Lower lobe of right lung (tissue), 2 donors: ENCODE data around the gene PCDH18. TPM values are rescaled to one million over a fixed set of nuclear protein-coding genes. Genes with fewer than 3 reads are reported as not detected.
A peak's percentile ranks its signal among the peaks of the same experiment; 100 is the strongest.
"Not testable (repeated sequence)": the region's sequence is repeated elsewhere in the genome, so short reads cannot be mapped to it uniquely, and the experiment has no call there.

Experiments
- ATAC-seq, 2 donors: fragments of 200-7000 bp; cut with Tn5 transposase; one replicate each; pipeline ENCODE4 v1.9.1; 2020 to 2022; ENCODE audit warnings: mild to moderate bottlenecking in 2 of 2, moderate library complexity in 2 of 2
- DNase-seq: peaks from one replicate; pipeline ENCODE4 v3.0.0-alpha.2; 2020
- H3K27ac ChIP-seq: fragments of 200-600 bp; one replicate; pipeline ENCODE4 v1.8.0; 2022
- H3K27me3 ChIP-seq: fragments of 200-600 bp; one replicate; pipeline ENCODE4 v1.8.0; 2022; ENCODE audit warnings: low read depth
- H3K36me3 ChIP-seq: fragments of 200-600 bp; one replicate; pipeline ENCODE4 v1.8.0; 2022; ENCODE audit warnings: mild to moderate bottlenecking
- H3K4me1 ChIP-seq: fragments of 200-600 bp; one replicate; pipeline ENCODE4 v1.8.0; 2022
- H3K4me3 ChIP-seq: fragments of 200-600 bp; one replicate; pipeline ENCODE4 v1.8.0; 2022; ENCODE audit warnings: mild to moderate bottlenecking
- H3K9me3 ChIP-seq: fragments of 200-600 bp; one replicate; pipeline ENCODE4 v1.8.0; 2022
- intact Hi-C: fragments of 100-400 bp; cut with DNase I; formaldehyde crosslinking; loops from one replicate; pipeline ENCODE4 v1.11.0; 2022
- total RNA-seq: library from RNA; stranded (reverse); fragmentation: NEBNext Ultra II Directional; extraction: Animal tissue kit (Norgen Biotek cat#: 25700); gene quantifications from one replicate; pipeline ENCODE4 v1.2.1, GENCODE V29; 2021
- TF ChIP-seq, protein P1 (sequence below): fragments of 200-600 bp; IDR thresholded peaks from one replicate; pipeline ENCODE4 v1.8.0; 2022; ENCODE audit warnings: antibody characterized with exemption, mild to moderate bottlenecking
- donor health status: DM: no; HTN: yes; CAD: no; lungs with severe emphysema.

PCDH18 gene
- total RNA-seq, 1 donor from 2014 or later, result 10.8 TPM

DNA sequence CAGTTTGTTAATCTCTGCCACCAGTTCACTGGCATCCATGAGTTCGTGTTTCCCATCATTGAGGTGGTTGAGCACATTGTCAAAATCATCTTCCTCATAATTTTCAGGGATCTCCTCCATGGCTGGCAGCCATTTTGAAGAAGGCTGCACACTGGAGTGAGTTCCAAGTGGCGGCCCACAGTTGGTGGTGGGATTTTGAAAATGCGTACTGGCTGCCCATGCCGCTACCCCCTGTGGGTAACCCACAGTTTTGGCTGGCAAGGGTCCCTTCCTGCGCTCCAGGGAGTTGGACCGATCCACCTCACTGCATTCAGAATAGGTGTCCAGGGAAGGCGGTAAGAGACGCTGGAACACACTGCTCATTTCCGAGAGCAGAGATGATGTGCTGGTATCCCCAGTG is 11.2 kb downstream of the PCDH18 start:
- Histone ChIP-seq H3K27ac (no peak overlapping the region), H3K36me3 (peaks cover 7% of the 10 kb centered on the region), H3K4me3 (no peak overlapping the region), H3K9me3 (no peaks in the 10 kb centered on the region), H3K27me3 (no peaks in the 10 kb centered on the region), H3K4me1 (no peaks in the 10 kb centered on the region)
- DNase-seq, result no peak
- intact Hi-C loops, result no loop called here
- ATAC-seq, result no peak
- TF ChIP-seq, protein P1, sequence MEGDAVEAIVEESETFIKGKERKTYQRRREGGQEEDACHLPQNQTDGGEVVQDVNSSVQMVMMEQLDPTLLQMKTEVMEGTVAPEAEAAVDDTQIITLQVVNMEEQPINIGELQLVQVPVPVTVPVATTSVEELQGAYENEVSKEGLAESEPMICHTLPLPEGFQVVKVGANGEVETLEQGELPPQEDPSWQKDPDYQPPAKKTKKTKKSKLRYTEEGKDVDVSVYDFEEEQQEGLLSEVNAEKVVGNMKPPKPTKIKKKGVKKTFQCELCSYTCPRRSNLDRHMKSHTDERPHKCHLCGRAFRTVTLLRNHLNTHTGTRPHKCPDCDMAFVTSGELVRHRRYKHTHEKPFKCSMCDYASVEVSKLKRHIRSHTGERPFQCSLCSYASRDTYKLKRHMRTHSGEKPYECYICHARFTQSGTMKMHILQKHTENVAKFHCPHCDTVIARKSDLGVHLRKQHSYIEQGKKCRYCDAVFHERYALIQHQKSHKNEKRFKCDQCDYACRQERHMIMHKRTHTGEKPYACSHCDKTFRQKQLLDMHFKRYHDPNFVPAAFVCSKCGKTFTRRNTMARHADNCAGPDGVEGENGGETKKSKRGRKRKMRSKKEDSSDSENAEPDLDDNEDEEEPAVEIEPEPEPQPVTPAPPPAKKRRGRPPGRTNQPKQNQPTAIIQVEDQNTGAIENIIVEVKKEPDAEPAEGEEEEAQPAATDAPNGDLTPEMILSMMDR, result no peak

DNA sequence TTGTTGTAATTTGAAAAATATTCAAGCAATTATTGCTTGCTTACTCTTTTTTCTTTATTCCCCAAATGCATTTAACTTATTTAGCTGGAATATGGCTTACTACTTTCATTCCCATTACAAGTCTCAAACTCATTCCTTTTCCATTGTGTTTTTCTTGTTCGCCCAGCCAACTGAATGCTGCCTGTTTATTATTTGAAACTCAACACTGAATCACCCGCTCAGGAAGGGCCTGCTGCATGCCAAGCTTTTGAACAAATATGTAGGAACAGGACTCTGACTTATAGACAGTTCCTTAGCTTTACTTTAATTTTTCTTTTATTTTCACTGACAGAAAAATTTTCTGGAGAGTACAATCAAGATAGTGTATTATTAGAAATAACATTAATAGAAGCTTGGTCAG is 12.9 kb downstream of the PCDH18 start:
- intact Hi-C loops, result no loop called here
- H3K27ac ChIP-seq, result no peak overlapping the region
- H3K4me3 ChIP-seq, result no peak overlapping the region
- no peaks in the 10 kb centered on the region for H3K9me3 ChIP-seq
- no peak for DNase-seq
- peaks cover 7% of the 10 kb centered on the region for H3K36me3 ChIP-seq
- H3K4me1 ChIP-seq, result no peaks in the 10 kb centered on the region
- TF ChIP-seq, protein P1, result no peak
- ATAC-seq, result no peak
- no peaks in the 10 kb centered on the region for H3K27me3 ChIP-seq

DNA sequence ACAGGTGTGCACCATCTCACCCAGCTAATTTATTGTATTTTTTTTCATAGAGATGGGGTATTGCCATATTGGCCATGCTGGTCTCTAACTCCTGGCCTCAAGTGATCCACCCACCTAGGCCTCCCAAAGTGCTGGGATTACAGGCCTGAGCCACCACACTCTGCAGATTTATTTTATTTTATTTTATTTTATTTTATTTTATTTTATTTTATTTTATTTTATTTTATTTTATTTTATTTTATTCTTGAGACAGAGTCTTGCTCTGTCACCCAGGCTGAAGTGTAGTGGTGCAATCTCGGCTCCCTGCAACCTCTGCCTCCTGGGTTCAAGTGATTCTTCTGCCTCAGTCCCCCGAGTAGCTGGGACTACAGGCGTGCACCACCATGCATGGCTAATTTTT is 15.0 kb downstream of the PCDH18 start:
- H3K27me3 ChIP-seq, ATAC-seq, H3K4me3 ChIP-seq, H3K4me1 ChIP-seq, H3K27ac ChIP-seq, DNase-seq, intact Hi-C loops, H3K9me3 ChIP-seq, H3K36me3 ChIP-seq: not testable (repeated sequence)

DNA sequence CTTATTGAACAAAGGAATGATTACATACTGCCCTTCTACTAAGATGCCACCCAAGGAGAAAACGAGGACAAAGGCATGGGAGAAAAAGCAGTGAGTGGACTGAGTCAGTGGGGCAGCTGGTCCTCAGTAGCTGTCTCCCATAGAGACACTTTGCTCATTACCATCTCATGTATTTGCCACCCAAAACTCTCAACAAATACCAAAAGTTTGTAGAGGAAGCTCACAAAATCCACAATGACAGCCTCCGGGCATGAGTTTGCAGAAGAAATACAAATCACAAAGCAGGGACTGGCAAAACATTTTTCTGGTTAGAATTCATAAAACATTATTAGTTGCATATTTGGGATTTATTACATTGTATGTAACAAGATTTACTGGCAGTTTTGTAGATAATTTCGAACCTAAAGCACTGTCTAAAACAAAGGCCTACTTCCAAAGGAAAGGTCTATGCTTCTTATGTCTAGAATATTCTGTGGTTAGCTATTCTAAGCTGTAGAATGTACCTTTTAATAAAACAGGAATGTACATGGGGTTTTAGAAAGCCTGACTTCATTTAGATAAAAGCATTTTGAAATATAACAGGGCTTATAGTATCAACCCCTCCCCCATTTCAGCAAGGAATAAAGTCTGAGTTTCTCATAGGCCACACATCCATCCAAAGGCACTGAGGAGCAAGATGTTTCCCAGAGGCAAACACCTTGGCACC is 17.7 kb downstream of the PCDH18 start:
- intact Hi-C loops, result no loop called here
- H3K4me1 ChIP-seq, result no peaks in the 10 kb centered on the region
- no peak overlapping the region for H3K4me3 ChIP-seq
- DNase-seq, result no peak
- no peak overlapping the region for H3K27ac ChIP-seq
- no peaks in the 10 kb centered on the region for H3K36me3 ChIP-seq
- H3K9me3 ChIP-seq, result no peaks in the 10 kb centered on the region
- TF ChIP-seq, protein P1, result no peak
- no peaks in the 10 kb centered on the region for H3K27me3 ChIP-seq
- ATAC-seq, result no peak

DNA sequence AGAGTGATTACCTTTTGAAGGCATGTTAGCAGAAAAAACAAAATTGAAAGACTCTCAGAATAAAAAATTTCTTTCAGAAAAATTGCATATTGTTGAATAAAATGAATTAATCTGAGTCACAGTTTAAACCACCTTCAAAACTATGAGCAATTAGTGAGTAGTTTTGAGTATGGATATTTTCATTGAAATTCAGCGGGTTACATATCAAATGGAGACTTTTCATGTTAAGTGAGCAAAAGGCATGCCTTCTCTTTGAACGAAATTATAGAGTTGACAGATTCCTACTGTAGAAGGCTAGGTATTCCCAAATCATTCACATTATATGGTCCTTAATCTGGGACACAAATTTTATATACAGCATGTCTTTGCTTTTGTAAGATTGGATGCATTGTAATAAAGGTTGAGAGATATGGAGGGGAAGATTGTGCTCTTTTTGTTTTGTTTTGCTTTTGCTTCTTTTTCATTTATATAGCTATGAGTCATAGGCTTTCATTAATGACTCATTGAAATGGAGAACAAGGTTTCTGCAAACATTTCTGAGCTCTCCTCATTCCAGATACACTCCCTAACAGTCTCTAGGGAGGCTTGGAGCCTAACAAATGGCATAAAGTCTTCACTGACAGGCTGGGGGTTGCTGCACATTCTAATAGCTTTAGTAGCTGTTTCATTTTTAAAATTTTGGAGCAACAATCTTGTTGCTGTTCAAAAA is 21.6 kb downstream of the PCDH18 start:
- Histone ChIP-seq H3K4me3 (no peak overlapping the region), H3K27me3 (no peaks in the 10 kb centered on the region), H3K27ac (peak overlapping the region; percentile 20), H3K9me3 (no peaks in the 10 kb centered on the region), H3K36me3 (no peaks in the 10 kb centered on the region), H3K4me1 (no peaks in the 10 kb centered on the region)
- TF ChIP-seq, protein P1, result no peak
- ATAC-seq (peak; percentile 90 to 97), DNase-seq (no peak)
- intact Hi-C loops, result no loop called here

DNA sequence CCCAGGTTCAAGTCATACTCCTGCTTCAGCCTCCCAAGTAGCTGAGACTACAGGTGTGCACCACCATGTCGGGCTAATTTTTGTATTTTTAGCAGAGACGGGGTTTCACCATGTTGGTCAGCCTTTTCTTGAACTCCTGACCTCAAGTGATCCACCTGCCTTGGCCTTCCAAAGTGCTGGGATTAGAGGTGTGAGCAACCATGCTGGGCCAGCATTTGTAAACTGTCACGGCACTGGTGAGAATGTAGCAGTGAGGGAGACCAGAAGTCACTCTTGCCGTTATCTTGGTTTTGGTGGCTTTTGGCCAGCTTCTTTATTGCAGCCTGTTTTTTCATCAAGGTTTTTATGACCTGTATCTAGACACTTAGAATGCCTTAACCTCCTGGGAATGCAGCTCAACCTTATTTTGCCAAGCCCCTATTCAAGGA is 22.4 kb downstream of the PCDH18 start:
- H3K27me3 ChIP-seq, result no peaks in the 10 kb centered on the region
- TF ChIP-seq, protein P1, result no peak
- no peak overlapping the region for H3K4me3 ChIP-seq
- no peak overlapping the region for H3K27ac ChIP-seq
- DNase-seq (no peak), ATAC-seq (peak; percentile 66 to 81)
- H3K4me1 ChIP-seq, result no peaks in the 10 kb centered on the region
- H3K36me3 ChIP-seq, result no peaks in the 10 kb centered on the region
- intact Hi-C loops, result no loop called here
- no peaks in the 10 kb centered on the region for H3K9me3 ChIP-seq
